Kidney capillary endothelial cell (primary cell): ENCODE data around the gene KCNQ1OT1.

Source experiments
- DNase-seq: peaks from one replicate; pipeline ENCODE4 v3.0.0-alpha.2; 2018; ENCODE audit warnings: low spot score

The KCNQ1OT1 gene

GRCh38 chr11:2719831-2720590, 20.2 kb upstream of the KCNQ1OT1 start:
- no peak for DNase-seq

DNA sequence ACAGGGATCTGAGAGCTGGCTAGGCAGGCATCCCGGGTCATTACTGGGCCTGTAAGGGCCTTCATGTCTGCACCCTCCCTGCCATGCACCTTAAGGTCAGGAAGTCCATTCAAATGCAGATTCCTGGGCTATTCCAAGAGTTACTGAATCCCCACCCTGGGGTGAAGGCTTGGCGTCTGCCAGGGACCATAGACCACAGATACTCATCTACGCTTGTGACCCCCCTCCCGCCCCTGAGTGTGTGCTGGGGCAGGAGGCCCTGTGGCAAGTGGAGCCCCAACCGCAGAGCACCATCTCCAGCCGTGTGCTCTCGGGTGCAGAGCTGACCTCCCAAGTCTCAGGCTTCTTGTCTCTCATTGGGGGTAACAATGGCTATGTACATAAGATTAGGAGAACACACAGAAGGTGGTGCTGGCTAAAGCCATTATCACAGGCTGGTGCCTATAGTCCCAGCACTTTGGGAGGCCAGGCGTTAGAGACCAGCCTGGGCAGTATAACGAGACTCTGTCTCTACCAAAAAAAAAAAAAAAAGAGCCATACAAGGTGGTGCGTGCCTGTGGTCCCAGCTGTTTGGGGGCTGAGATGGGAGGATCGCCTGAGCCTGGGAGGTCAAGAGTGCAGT, 19.1 kb upstream of the KCNQ1OT1 start:
- no peak for DNase-seq

DNA sequence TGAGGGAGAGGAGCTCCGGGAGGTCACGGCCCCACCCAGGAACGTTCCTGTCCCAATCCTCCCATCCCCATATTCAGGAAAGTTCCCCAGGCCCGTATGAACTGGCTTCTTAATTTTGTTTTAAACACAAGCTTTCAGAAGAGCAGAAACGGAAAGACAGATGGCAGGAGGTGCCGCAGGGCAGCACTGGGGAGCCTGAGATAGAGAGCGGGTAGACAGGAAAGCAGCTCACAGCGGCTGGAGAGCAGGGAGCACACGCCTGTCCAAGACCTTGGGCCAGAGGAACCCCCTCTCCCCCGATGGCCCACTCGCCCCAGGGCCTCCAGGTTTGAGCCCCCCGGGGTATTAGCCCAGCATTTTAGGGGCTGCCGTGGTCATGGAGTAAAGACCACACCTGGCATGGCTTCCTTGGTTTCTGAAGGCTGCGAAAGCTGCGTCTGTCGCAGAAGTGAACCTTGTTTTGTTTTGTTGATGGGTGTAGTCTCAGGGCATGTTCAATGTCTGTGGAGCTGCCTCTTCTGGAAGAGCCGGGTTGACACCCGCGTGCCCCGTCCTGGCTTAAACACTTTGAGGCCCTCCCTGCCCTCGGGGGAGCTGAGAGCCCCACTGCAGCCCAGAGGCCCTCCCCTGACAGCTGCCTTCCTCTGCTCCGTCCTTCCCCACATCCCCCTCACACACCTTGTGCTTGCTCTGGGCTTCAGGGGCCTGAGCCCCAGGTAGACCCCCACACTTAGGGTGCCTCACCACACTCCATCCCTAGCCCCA, 17.9 kb upstream of the KCNQ1OT1 start:
- no peak for DNase-seq

DNA sequence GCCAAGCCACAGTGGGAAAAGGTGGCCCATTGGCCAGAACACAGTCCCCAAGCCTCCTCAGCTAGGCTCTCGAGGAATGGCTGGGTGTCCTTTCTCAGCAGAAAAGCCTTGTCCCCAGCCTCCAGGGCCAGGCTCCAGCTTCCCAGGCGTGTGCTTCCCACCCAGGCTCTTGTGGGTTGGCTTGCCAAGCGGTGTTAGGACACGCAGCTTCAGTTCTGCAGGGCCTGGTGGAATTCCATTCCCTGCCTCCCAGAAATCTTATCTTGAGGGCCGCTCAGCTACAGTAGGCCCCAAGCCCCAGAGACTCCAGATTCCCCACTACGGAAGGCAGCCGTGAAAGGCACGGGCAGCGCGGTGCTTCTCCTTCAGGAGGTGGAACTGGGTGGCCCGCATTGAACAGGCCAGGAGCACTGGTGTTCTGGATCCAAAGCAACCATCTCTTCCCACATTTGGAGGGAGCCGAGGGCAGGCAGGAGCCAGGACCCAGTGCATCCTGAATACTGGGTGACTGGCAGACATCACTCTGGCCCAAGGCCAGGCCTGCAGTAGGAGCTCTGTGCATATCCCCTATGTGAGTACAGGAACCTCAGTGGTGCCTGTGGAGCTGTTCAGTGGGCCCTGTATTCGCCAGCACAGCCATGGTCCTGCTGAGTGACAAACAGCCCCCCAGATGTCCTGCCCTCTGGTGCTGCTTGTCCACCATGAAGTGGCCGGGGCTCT, 16.7 kb upstream of the KCNQ1OT1 start:
- DNase-seq, result no peak

DNA sequence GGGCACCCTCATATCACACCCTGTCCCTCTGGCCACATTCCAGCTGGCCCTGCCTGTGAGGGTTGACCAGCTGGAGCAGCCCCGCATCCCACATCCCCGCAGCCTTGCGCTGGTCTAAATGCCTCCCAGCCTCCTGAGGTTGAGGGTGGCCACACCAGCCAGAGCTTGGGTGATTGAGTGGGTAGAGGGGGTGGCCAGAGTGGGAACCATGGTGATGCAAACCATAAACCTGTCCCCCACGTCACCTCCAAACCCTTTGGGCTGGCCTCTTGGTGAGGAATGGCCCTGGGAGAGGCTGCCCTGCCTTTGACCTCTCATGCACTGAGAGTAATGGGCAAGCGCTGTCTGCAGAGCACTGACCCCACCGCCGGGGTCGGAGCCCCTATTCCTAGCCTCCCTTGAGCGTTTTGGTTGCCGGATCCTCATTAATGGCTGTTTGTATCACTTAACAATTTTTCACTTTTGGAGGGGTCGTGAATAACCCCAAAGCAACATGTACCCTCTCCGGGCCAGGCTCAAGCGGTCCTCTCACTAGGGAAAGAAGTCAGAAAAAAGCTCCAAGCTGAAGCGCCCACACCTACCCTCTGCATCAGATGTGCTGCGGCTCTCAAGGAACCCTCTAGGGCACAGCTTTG, 16.0 kb upstream of the KCNQ1OT1 start:
- no peak for DNase-seq

DNA sequence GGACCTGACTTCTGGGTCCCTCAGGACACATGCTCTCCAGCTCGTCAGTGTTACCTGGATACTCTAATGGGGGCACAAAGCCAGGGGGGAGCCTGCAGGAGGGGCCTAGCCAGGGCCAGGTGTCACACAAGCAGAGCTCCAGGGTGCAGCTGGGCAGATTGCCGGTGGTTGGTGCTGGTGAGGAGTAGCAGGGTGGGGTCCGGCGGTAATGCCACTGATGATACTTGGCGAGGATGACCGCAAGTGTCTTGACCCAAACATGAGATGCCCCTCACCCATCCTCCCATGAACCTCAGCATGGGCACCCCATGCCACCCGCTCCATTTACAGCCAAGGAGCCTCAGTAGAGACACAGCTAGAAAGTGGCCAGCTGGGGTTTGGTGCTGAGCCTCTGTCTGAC, 15.1 kb upstream of the KCNQ1OT1 start:
- no peak for DNase-seq

DNA sequence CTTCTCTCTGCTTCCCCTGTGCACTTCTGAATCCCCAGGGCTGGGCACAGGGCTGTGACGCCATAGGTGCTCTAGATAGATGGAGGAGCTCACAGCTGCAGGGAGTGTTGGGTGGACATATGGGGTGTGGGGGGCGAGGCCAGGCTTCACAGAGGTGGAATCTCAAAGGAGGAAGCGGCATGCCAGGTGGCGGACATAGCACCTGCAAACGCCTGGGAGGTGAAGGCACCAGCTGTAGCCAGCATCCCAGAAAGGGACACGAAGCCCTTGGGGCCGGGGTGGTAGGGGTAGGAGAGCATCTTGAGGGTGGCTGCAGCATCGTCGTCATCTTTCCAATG, 14.6 kb upstream of the KCNQ1OT1 start:
- DNase-seq, result no peak

DNA sequence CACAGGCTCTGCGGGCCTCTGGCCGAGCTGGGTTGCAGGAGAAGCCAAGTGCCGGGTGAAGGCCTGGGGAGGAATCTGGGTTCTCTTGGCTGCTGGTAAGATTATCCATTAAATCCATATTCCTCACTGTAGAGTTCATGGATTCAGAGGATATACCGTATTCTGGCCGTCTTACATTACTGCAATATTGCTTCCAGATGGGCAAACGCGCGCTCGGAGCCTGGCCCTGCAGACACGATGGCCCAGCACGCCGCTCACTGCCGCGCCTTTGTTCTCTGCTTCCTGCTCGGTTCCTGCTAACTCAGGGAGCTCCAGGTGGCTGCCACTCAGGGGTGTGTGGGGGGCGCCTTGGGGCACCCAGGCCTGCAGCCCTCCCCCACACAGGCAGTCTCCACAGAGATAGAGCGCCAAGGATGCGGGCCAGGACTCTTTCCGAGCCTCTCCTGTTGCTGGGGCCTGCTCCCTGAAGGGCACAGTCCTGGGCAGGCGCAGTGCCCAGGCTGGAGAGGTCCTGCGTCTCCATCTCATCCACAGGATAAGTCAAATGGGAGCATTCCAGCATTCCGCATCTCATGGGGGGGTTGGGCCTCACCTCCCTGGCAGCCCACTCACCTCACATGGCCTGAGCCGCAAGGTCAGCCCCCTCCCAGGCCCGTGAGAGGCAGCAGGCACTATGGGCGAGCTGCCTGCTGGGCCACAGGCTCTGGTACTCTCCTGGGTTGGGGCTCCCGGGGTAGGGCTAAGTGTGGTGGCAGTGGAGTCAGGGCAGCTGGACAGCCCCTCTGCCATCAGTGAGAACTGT, 14.1 kb upstream of the KCNQ1OT1 start:
- DNase-seq, result no peak

DNA sequence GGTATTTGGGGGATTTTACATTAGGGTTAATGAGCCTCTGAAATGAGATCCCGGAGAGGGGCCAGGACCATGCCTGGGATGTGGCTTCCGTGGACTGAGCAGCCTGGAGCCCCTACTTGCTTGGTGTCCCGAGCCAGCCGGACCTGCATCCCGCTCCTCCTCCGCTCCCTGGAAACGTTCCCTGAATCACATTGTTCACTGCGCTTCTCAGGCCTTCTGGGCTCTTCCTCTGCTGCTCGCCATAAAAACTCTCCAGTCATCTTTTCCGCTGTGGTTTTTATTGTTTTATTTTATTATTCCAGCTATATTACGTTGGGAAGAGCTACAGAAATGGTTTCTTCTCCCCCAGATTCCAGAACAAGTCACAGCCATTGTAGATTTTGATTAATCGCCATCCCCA, 13.3 kb upstream of the KCNQ1OT1 start:
- no peak for DNase-seq

- DNase-seq, result no peak
Observed at GRCh38 chr11:2711161-2711560, 11.4 kb upstream of the KCNQ1OT1 start.

DNA sequence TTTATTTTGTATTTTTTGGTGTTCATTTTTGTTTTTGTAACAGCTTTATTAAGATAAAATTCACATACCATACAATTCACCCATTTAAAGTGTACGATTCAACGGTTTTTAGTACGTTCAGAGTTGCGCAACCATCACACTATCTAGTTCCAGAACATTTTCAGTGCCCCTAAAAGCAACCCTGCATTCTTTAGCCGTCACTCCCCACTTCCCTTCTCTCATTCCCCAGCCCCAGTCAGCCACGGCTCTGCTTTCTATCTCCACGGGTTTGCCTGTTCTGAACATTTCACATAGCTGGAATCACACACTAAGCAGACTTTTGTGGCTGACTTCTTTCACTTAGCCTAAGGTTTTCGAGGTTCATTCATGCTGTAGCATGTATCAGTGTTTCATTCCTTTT, 9.6 kb upstream of the KCNQ1OT1 start:
- DNase-seq, result no peak

- DNase-seq, result no peak
Observed at GRCh38 chr11:2708757-2709281, 9.0 kb upstream of the KCNQ1OT1 start.

DNA sequence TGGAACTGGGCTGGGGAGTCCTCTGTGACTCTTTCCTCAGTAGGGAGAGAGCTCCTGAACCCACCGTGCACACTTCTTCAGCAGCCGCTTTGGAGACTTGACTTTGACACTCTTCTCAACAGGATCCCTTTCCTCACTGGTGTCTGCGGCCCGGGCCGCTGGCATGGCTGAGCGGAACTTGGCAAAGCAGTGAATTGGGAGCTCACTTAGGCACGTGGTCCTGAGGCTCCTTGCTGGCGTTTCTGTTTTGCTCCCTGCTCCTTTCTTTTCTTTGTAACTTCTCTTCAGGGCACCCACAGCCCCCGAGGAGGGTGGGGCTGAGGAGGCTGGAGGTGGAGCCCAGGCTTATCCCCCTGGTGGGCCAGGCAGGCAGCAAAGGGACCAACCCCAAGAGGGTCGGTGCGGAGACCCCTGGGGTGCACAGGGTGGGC, 8.4 kb upstream of the KCNQ1OT1 start:
- no peak for DNase-seq

DNA sequence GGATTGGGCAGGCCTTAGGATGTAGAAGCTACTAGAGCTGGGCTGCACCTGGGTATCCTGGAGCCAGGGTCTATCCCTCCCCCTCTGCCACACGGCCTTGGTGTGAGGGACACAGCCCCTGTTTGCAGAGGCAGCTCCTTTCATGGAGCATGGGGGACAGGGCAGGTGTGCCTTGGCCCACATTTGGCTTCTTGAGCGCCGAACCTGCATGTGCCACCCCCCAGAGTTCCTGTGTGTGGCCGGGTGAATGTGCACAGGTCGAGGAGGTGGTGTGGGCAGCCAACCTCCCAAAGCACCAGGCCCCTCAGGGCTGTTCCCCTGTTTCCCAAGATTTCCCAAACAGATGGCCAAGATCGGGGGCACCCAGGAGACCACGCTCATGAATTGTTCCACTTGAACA, 7.9 kb upstream of the KCNQ1OT1 start:
- DNase-seq, result no peak

- no peak for DNase-seq
Observed at GRCh38 chr11:2706321-2706720, 6.5 kb upstream of the KCNQ1OT1 start.

GRCh38 chr11:2704896-2705606, 5.3 kb upstream of the KCNQ1OT1 start:
- DNase-seq, result no peak

DNA sequence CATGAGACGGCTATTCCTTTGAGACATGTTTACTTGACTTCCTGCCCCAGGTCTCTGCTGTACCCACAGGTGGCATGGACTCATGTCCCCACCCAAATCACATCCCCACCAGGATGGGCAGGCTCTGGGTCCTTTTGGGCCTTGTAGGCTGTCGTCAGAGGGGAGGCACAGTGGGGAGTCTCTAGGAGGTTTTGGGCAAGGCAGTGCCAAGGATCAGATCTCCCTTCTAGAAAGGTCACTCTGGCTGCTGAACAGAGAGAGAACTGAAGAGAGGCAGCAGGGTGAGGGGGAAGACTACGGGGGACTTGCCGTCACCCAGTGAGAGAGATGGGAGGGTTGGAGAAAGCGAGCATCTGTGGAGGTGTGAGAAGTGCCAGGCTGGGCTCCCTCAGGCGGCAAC, 4.6 kb upstream of the KCNQ1OT1 start:
- DNase-seq, result no peak

DNA sequence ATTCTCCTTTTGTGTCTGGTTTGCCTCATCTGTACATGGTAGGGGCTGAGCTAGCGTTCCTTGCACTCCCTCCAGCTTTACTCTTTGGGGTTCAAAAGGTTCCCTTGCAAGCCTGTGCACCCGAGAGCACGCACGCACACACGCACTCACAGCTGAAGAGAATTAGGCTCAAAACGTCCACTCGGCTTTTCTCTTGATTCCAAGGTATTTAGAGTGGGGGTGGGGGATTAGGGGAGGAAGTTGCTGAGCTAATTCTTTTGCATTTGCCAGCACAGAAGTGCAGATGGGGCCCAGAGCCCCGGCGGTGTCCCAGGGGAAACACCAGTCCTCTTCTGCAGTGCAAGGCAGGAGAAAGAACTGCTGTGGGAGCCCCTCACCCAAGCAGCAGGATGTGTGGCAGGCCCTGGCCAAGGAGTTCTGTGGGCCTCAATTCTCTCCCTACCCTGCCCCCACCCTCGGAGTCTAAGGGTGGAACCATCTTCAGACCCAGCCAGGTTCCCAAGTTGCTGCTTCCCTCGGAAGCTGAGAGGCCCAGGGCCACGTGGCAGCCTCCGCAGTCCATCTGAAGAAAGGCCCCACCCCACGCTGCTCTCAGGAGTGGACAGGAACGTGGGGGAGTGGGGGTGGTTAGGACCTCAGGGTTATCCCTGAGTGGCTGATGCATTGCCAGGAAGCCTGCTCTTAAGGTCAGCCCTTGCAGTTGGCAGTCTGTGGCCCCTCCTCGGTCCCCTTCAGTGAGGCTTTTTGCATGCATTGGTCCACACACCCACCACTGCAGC, 3.8 kb upstream of the KCNQ1OT1 start:
- DNase-seq, result no peak

GRCh38 chr11:2702771-2703362, 3.1 kb upstream of the KCNQ1OT1 start:
- DNase-seq, result no peak
